ENCODE results near the gene SLC26A4.

Gene SLC26A4

DNA sequence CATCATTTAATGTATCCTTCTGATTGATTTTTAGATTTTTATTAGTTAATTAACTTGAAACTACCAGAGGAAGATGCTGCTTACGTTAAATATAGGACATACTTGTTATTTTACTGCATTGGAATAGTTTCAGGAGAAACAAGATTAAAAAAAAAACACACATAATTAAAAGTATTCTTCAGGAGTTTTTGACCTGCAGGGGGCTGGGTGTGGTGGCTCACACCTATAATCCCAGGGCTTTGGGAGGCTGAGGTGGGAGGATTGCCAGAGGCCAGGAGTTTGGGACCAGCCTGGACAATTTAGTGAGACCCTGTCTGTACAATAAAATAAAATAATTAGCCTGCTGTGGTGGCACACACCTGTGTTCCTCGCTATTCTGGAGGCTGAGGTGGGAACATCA is 94.0 kb downstream of the SLC26A4 start:
- no peak for DNase-seq (ENCODE audit: low read depth)

DNA sequence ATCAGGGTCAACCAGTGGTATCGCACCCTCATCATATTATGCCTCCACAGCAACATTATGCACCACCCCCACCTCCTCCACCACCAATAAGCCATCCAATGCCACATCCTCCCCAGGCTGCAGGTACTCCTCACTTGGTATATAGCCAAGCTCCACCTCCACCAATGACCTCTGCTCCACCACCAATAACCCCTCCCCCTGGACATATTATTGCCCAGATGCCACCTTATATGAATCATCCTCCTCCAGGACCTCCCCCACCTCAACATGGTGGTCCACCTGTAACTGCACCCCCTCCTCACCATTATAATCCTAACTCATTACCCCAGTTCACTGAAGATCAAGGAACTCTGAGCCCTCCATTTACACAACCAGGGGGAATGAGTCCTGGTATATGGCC is 98.0 kb downstream of the SLC26A4 start:
- DNase-seq (ENCODE audit: low read depth): no peak

DNA sequence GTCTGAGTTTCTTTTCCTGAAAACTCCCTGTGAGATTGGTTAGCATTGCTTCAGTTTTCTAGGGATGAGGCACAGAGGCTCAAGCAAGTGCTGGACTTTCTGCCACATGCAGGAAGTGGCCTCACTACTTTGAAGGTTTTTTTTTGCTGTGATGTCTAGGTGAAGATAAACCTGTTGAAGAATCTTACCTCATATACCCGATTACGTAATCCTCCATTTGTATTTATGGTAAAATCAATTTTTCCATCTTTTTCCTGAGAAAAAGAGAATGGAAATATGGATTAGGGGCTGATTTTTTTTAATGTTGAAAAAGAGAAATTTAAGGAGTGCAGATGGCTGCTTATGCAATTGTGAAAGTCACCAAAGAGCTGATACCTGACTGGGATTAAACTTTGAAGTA is 106.8 kb downstream of the SLC26A4 start:
- DNase-seq (ENCODE audit: low read depth): no peak
